ENCODE data around the gene SPTLC3.
"Not testable (repeated sequence)": the region's sequence is repeated elsewhere in the genome, so short reads cannot be mapped to it uniquely, and the experiment has no call there.

Gene SPTLC3

DNA sequence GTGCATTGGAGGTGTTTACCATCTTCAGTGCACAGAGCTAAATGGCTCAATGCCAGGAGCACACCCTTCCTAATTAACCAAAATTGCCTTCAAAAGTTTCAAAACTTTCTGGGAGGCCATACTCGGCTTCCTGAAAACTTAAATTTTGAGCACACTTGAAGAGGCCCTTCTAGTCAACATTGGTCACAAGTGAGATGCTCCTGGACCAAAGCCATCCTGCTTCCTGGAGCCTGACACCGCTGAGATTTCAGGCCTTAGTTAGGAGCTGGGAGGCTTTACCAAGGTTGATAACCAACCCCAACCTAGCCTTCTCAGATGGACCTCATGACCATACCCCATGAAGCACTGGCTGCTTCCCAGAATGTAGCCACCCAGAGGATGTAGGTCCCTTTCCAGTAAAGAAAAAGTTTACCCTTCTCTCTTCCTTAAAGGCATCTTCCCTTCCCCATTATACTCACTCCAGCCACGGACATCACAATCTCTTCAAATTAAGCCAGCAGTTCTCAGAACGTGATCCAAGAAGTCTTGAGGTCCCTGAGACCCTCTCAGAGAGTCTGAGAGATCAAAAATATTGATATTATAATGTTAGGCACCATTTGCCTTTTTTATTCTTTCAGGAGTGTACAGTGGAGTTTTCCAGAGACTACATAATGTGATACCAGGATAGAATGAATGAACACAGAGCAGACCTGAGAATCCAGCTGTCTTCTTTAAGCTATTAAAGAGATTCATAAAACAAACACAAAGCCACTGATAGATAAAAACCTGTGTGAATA, 32.8 kb upstream of the SPTLC3 start:
- no peaks in the 10 kb centered on the region for H3K4me1 ChIP-seq (ENCODE audit: control insufficient read depth, insufficient read depth, low read length)
- H3K9me3 ChIP-seq (ENCODE audit: control insufficient read depth, insufficient read depth, low read length), result no peaks in the 10 kb centered on the region
- H3K36me3 ChIP-seq (ENCODE audit: control insufficient read depth, insufficient read depth, low read length), result no peaks in the 10 kb centered on the region
- H3K9ac ChIP-seq (ENCODE audit: low read depth, low read length), result no peak overlapping the region
- H3K4me3 ChIP-seq (ENCODE audit: low read depth, low read length), result no peak overlapping the region
- H3K27me3 ChIP-seq (ENCODE audit: control insufficient read depth, insufficient read depth, low read length), result no peaks in the 10 kb centered on the region

- no peak overlapping the region for H3K4me3 ChIP-seq (ENCODE audit: low read depth, low read length)
Measured at GRCh38 chr20:12976720-12977309, 32.0 kb upstream of the SPTLC3 start.

GRCh38 chr20:12977328-12978125, 31.2 kb upstream of the SPTLC3 start:
- no peaks in the 10 kb centered on the region for H3K27me3 ChIP-seq (ENCODE audit: control insufficient read depth, insufficient read depth, low read length)
- H3K36me3 ChIP-seq (ENCODE audit: control insufficient read depth, insufficient read depth, low read length), result no peaks in the 10 kb centered on the region
- H3K4me3 ChIP-seq (ENCODE audit: low read depth, low read length), result no peak overlapping the region
- H3K9me3 ChIP-seq (ENCODE audit: control insufficient read depth, insufficient read depth, low read length), result no peaks in the 10 kb centered on the region
- H3K9ac ChIP-seq (ENCODE audit: low read depth, low read length), result no peak overlapping the region
- no peaks in the 10 kb centered on the region for H3K4me1 ChIP-seq (ENCODE audit: control insufficient read depth, insufficient read depth, low read length)

More at GRCh38 chr20:12976720-12977309, 32.0 kb upstream of the SPTLC3 start:
- H3K27me3 ChIP-seq (ENCODE audit: control insufficient read depth, insufficient read depth, low read length), result no peaks in the 10 kb centered on the region
- no peaks in the 10 kb centered on the region for H3K4me1 ChIP-seq (ENCODE audit: control insufficient read depth, insufficient read depth, low read length)
- H3K9me3 ChIP-seq (ENCODE audit: control insufficient read depth, insufficient read depth, low read length), result no peaks in the 10 kb centered on the region
- H3K9ac ChIP-seq (ENCODE audit: low read depth, low read length), result no peak overlapping the region
- H3K36me3 ChIP-seq (ENCODE audit: control insufficient read depth, insufficient read depth, low read length), result no peaks in the 10 kb centered on the region

DNA sequence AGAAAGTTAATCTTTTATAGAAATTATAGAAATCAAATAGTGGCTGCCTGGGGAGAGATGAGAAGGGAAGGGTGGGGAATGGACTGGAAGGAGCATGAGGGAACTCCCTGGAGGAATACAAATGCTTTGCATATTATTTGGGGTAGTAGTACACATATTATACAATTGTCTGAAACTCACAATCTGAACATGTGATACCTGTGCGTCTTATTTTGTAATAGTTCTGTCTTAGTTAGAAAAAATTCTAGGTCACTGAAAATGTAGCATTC, 30.7 kb upstream of the SPTLC3 start:
- Histone ChIP-seq H3K4me1 (ENCODE audit: control insufficient read depth, insufficient read depth, low read length) (no peaks in the 10 kb centered on the region), H3K36me3 (ENCODE audit: control insufficient read depth, insufficient read depth, low read length) (no peaks in the 10 kb centered on the region), H3K9ac (ENCODE audit: low read depth, low read length) (no peak overlapping the region)

DNA sequence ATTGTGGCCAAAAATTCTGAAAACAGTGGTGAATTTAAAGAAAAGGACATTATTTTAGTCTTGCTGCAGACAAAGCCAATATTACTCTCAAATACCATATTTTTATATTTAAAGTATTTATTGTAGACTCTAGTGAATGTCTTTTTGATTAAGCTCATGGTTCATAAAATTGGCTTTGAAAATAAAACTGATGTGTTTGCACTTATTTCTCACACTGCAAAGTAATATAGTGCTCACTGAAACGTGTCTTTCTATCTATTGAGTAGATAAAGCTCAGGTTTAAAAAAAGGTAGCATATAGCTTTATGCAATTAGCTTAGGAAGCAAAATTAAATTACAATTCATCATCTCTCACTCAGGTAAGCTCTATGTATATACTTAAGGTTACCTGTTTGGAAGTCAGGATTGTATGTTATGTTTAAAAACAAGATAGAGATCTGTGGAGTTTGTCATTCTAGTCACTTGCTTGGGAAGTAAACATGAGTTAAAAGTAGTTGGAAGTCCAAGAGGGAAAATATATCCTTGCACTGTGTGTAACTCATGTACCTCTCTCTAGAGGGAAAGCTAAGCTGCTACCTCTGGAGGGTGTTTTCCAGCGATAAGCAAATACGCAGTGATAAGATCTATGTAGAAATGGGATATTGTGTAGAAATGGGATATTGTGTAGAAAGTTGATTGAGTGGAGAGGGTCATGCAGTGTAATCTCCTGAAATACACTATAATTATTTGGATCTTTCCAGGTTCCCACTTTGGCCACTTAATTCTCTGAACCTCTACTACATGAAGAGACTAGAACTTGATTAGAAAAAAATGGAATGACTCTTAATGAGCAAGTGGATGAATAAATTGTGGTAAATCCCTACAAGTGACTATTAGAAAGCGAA, 29.9 kb upstream of the SPTLC3 start:
- no peak overlapping the region for H3K4me3 ChIP-seq (ENCODE audit: low read depth, low read length)
- no peaks in the 10 kb centered on the region for H3K36me3 ChIP-seq (ENCODE audit: control insufficient read depth, insufficient read depth, low read length)
- H3K27me3 ChIP-seq (ENCODE audit: control insufficient read depth, insufficient read depth, low read length), result no peaks in the 10 kb centered on the region
- H3K9me3 ChIP-seq (ENCODE audit: control insufficient read depth, insufficient read depth, low read length), result no peaks in the 10 kb centered on the region
- H3K9ac ChIP-seq (ENCODE audit: low read depth, low read length), result no peak overlapping the region
- H3K4me1 ChIP-seq (ENCODE audit: control insufficient read depth, insufficient read depth, low read length), result no peaks in the 10 kb centered on the region

More for the DNA sequence above, 30.7 kb upstream of the SPTLC3 start:
- H3K4me3 ChIP-seq (ENCODE audit: low read depth, low read length), result no peak overlapping the region
- H3K9me3 ChIP-seq (ENCODE audit: control insufficient read depth, insufficient read depth, low read length), result no peaks in the 10 kb centered on the region
- H3K27me3 ChIP-seq (ENCODE audit: control insufficient read depth, insufficient read depth, low read length), result no peaks in the 10 kb centered on the region

DNA sequence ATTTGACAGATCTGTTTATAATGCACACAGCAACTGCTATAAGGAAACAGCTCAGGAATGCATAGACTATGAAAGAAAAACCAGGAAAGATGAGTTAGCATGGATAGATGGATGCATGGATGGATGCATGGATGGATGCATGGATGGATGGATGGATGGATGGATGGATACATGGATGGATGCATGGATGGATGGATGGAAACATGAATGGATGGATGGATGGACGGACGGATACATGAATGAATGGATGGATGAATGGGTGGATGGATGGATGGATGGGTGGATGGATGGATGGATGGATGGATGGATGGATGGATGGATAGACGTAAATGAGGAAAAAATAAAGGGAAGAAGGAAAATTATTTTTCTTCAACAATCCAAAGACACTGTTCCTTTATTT, 29.1 kb upstream of the SPTLC3 start:
- H3K4me1 ChIP-seq (ENCODE audit: control insufficient read depth, insufficient read depth, low read length); H3K27me3 ChIP-seq (ENCODE audit: control insufficient read depth, insufficient read depth, low read length); H3K4me3 ChIP-seq (ENCODE audit: low read depth, low read length); H3K9me3 ChIP-seq (ENCODE audit: control insufficient read depth, insufficient read depth, low read length); H3K9ac ChIP-seq (ENCODE audit: low read depth, low read length); H3K36me3 ChIP-seq (ENCODE audit: control insufficient read depth, insufficient read depth, low read length): not testable (repeated sequence)

GRCh38 chr20:12982098-12982497, 26.7 kb upstream of the SPTLC3 start:
- H3K9ac ChIP-seq (ENCODE audit: low read depth, low read length), result no peak overlapping the region
- H3K9me3 ChIP-seq (ENCODE audit: control insufficient read depth, insufficient read depth, low read length), result no peaks in the 10 kb centered on the region
- no peaks in the 10 kb centered on the region for H3K27me3 ChIP-seq (ENCODE audit: control insufficient read depth, insufficient read depth, low read length)
- no peak overlapping the region for H3K4me3 ChIP-seq (ENCODE audit: low read depth, low read length)
- no peaks in the 10 kb centered on the region for H3K36me3 ChIP-seq (ENCODE audit: control insufficient read depth, insufficient read depth, low read length)
- H3K4me1 ChIP-seq (ENCODE audit: control insufficient read depth, insufficient read depth, low read length), result no peaks in the 10 kb centered on the region

DNA sequence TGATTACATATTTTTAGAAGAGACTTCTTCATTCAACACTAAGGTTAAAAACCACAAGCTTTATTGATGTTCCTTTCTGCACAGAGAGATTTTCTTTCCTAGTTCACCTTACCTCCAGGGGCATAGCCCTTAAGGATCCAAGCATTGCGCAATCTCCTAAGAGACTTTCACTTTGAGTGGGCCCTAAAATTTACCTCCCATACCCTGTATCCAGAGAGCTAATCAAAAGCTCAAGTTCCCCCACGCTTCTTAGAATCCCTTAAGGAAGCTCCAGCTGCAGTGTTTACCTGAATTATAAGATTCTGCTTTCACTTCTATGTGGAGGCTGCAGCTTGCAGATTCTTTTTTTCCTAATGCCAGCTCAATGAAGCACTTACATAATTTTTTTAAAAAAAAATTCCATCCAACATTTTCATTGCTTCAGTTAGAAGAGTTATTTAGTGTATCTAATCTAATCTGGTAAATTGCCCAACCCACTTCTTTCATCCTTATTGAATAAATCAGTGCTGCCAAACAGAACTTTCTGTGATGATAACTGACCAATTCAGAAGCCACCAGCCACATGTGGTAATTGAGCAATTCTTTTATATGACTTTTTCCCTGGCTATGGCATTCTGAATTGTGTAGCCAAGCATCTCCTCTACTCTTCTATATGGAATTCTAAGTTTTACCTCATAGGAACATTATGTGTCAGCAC, 24.6 kb upstream of the SPTLC3 start:
- Histone ChIP-seq H3K36me3 (ENCODE audit: control insufficient read depth, insufficient read depth, low read length) (no peaks in the 10 kb centered on the region), H3K4me1 (ENCODE audit: control insufficient read depth, insufficient read depth, low read length) (no peaks in the 10 kb centered on the region), H3K4me3 (ENCODE audit: low read depth, low read length) (no peak overlapping the region), H3K9me3 (ENCODE audit: control insufficient read depth, insufficient read depth, low read length) (no peaks in the 10 kb centered on the region), H3K27me3 (ENCODE audit: control insufficient read depth, insufficient read depth, low read length) (no peaks in the 10 kb centered on the region), H3K9ac (ENCODE audit: low read depth, low read length) (no peak overlapping the region)

GRCh38 chr20:12984863-12985262, 23.9 kb upstream of the SPTLC3 start:
- Histone ChIP-seq H3K36me3 (ENCODE audit: control insufficient read depth, insufficient read depth, low read length) (no peaks in the 10 kb centered on the region), H3K9me3 (ENCODE audit: control insufficient read depth, insufficient read depth, low read length) (no peaks in the 10 kb centered on the region), H3K4me1 (ENCODE audit: control insufficient read depth, insufficient read depth, low read length) (peaks cover under 1% of the 10 kb centered on the region), H3K27me3 (ENCODE audit: control insufficient read depth, insufficient read depth, low read length) (no peaks in the 10 kb centered on the region), H3K9ac (ENCODE audit: low read depth, low read length) (no peak overlapping the region), H3K4me3 (ENCODE audit: low read depth, low read length) (no peak overlapping the region)

- Histone ChIP-seq H3K4me3 (ENCODE audit: low read depth, low read length) (no peak overlapping the region), H3K4me1 (ENCODE audit: control insufficient read depth, insufficient read depth, low read length) (peaks cover 7% of the 10 kb centered on the region), H3K36me3 (ENCODE audit: control insufficient read depth, insufficient read depth, low read length) (no peaks in the 10 kb centered on the region), H3K9ac (ENCODE audit: low read depth, low read length) (no peak overlapping the region), H3K9me3 (ENCODE audit: control insufficient read depth, insufficient read depth, low read length) (no peaks in the 10 kb centered on the region), H3K27me3 (ENCODE audit: control insufficient read depth, insufficient read depth, low read length) (no peaks in the 10 kb centered on the region)
Measured at GRCh38 chr20:12987261-12987660, 21.5 kb upstream of the SPTLC3 start.

DNA sequence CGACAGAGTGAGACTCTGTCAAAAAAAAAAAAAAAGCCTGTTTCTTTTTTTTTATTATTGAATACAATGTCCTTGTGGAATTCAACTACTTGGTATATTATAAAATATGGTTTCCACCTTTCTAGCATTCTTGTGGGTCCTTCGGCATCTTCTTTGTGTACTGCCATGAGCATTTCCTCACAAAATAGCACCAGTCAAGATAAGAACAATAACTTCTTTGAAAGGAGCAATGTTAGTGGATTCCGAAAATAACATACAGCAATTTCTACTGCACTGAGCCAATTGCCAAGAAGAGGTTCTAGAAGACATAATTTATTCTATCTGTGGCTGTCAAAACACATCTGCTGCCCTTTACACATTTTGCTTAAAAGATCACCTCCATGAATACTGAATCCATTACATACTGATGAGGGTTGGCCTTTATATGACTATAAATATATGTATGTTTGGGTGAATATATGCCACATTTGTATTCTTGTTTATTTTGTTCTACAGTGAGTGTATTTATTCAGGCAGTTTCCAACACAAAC, 19.1 kb upstream of the SPTLC3 start:
- no peak overlapping the region for H3K4me3 ChIP-seq (ENCODE audit: low read depth, low read length)
- H3K36me3 ChIP-seq (ENCODE audit: control insufficient read depth, insufficient read depth, low read length), result no peaks in the 10 kb centered on the region
- H3K9ac ChIP-seq (ENCODE audit: low read depth, low read length), result no peak overlapping the region
- H3K9me3 ChIP-seq (ENCODE audit: control insufficient read depth, insufficient read depth, low read length), result no peaks in the 10 kb centered on the region
- peaks cover 7% of the 10 kb centered on the region for H3K4me1 ChIP-seq (ENCODE audit: control insufficient read depth, insufficient read depth, low read length)
- no peaks in the 10 kb centered on the region for H3K27me3 ChIP-seq (ENCODE audit: control insufficient read depth, insufficient read depth, low read length)
